GM12801 (cell line): ENCODE measurements around the gene BCL11B.

Experiments used
- TF ChIP-seq, protein P1 (sequence below): IDR thresholded peaks from one replicate; pipeline ENCODE4 v1.5.1; 2011; ENCODE audit warnings: control low read depth; ENCODE audit not compliant: insufficient read length; ENCODE audit errors: extremely low read depth

The BCL11B gene

DNA sequence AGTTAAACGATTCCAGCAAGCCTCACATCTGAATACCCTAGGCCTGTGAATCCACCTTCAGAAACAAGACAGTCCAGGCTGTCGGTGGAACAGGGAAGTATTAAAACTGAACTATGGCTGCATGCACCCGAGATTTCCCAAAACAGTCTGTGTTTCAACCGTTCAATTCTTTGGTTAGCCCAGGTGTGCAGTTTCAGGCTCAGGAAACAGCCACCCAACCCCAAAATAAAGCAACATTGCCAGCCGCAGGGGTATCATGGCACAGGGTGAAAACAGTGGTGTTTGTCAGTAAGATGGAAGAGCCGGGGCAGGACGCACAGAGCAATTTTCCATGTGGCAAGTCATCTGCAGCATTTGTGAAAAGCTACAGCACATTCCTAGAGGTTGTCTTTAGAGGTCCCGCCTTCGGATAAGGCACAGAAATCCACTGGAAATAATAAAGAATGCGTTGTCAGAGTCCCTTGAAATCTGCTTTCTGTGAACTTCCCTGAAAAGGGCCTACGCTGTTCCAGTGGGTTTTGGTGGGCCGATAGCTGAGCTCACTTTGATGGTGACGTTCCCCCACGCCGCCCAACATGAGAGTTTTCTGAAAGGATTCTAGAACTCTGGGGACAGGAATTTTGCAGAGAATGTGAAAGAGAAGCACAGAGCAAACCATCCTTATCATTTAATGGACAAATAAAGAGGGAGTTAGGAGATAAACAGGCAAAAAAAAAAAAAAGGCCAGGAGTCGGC is 84.9 kb downstream of the BCL11B start:
- TF ChIP-seq, protein P1, sequence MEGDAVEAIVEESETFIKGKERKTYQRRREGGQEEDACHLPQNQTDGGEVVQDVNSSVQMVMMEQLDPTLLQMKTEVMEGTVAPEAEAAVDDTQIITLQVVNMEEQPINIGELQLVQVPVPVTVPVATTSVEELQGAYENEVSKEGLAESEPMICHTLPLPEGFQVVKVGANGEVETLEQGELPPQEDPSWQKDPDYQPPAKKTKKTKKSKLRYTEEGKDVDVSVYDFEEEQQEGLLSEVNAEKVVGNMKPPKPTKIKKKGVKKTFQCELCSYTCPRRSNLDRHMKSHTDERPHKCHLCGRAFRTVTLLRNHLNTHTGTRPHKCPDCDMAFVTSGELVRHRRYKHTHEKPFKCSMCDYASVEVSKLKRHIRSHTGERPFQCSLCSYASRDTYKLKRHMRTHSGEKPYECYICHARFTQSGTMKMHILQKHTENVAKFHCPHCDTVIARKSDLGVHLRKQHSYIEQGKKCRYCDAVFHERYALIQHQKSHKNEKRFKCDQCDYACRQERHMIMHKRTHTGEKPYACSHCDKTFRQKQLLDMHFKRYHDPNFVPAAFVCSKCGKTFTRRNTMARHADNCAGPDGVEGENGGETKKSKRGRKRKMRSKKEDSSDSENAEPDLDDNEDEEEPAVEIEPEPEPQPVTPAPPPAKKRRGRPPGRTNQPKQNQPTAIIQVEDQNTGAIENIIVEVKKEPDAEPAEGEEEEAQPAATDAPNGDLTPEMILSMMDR = no peak

DNA sequence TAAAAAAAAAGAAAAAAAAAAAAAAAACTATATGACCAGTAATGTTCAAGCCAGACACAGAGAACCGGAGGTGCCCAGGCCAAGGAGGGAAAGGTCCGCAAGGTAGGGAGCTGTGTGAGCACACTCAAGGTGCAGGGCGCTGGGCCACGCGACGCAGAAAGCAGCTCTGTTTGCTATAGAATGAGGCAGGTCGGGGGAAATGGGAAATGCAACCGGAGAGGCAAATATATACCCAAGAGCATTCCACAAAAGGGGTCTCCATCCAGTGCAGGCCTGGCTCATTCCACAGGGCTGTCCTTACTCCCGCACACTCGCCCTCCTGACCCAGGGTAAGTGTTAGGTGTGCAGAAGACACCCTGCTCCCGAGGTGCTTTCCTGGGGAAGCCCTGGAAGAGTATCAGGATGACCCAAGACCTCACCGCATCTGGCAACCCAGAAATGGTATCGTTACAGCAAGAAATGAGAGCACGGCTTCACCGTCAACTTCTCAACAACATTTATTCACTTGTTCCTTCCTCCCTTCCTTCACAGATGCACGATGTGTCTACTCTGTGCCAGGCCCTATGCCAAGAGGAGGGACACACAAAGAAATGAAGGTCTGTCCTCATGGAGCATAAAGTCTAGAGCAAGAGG is 86.4 kb downstream of the BCL11B start:
- TF ChIP-seq, protein P1 = no peak

DNA sequence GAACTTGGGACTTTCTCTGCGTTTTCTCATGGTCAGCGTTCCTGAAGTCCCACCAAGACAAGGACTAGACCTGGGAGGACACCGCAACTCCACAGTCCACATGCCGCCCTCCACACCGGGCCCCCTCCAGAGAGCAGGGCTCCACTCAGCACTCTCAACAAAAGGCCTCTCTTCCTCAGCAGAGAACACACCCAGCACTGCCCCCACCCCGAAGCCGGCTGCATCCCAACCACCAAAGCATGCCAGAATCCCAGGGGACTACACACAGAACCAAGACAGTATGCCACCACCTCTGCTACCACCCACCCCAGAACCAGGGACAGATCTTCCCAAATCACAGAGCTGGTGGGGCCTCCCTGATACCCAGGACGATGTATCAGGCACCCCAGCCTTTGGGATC is 88.3 kb downstream of the BCL11B start:
- TF ChIP-seq, protein P1 = no peak

DNA sequence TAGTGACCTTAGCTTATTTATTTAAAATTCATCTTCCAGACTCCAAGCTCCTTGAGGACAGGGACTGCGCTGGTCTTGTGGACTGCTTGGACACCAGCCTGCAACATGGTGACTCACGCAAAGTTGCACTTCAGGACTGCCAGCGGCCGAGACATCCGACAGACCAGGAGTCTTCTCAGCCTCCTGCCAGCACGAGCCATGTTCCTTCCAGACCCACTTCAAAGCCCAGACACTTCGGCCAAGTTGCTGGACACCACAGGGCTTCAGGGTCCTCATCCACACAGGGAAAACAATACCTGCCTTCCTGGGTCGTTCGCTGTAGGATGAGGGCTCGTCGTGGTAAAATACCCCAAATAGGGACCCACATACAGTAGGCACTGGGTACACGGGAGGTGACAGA is 88.7 kb downstream of the BCL11B start:
- TF ChIP-seq, protein P1 = no peak

DNA sequence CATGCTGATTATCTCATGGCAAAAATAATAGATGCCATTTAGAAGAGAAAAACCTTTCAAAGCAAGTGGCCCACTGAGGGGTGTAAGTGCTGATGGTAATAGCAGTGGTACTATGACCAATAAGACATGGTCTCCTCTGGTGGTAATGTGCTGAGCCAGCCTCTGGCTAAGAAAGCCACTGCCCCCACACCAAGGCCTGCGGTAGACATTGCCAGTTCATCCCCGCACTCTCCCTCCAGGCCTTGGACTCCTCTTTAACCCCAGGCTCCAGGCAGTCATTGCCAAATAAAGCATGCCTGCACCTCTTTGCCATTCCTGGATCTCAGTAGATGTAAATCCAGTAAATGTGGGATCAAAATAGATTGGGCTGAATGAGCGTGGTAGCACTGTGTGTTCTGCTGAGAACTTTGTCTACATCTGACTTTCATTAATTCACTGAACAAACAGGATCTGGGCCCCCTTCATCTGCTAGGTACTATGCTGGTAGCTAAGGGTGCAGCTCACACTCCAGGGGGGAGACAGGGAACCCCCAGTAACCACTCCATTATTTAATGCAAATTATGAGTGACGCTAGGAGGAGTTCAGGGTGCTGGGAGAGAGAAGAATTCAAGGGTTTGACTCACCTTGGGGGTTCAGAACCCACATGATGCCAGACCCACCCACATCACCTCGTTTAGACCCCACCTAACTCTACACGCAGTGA is 89.3 kb downstream of the BCL11B start:
- TF ChIP-seq, protein P1 = no peak

DNA sequence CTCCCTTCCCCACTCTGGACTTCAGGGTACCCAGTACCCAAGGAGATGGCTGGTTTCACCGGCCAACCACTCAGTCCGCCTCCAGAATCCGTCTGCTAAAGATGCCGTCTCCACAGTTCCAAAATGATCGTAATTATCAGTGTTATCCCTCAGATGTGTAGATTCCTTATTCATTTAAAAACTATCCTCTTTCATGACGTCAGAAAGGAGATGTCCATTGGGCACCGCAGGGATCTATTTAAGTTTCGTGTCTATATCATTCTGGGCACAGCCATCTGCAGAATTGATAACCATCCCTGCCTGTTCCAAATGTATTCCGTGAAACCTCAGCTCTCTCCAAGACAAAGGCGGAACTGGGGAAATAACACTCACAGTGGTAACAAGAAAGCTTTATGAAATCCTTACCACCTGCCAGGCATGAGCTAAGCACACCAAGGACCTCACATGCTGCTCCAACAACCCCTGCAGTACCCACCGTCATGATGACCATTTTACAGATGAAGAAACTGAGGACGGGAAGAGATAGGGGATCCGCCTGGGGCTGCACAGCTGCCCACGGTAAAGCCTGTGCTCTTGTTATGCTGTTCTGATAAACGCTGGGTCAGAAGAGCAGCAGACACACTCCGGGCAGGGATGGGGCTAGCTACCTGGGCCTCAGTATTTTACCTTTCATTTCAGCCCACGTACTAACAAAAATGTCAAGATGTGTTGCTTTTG is 90.0 kb downstream of the BCL11B start:
- TF ChIP-seq, protein P1 = no peak

DNA sequence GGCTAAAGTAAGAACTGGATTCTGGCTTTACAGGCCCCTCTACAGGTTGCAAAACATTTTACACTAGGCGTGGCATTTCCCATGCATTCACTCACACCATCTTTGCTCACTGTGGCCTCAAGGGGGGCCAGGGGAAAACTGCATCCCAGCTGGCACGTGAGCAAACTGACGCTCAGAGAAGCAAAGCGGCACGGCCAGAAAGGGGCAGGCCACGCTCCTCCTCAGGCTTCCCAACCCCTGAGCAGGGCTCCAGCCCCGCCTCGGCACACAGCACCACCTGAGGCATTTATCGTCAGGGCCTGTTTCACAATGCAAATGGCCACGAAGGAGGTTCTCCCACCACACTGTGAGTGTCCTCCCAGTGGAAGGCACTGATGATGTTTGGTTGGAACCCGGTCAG is 90.8 kb downstream of the BCL11B start:
- TF ChIP-seq, protein P1 = no peak
